IPS-20b (cell line): ENCODE results near the gene NCOA1.
"Not testable (repeated sequence)": the region's sequence is repeated elsewhere in the genome, so short reads cannot be mapped to it uniquely, and the experiment has no call there.

Experiments
- H3K27ac ChIP-seq: one replicate; pipeline ENCODE4 v1.5.1; 2013; ENCODE audit warnings: low read length
- H3K27me3 ChIP-seq: 2 replicates; pipeline ENCODE4 v1.6.1; 2013; ENCODE audit warnings: mild to moderate bottlenecking, low read length, inconsistent platforms; ENCODE audit not compliant: insufficient read depth
- H3K36me3 ChIP-seq: 2 replicates; pipeline ENCODE4 v1.6.1; 2013; ENCODE audit warnings: low read depth, mild to moderate bottlenecking, inconsistent platforms, low read length, moderate library complexity; ENCODE audit not compliant: insufficient read depth
- H3K4me1 ChIP-seq: 2 replicates; pipeline ENCODE4 v1.6.1; 2013; ENCODE audit warnings: mild to moderate bottlenecking, control low read depth, inconsistent platforms, low read length, moderate library complexity; ENCODE audit not compliant: insufficient read depth
- H3K4me3 ChIP-seq: 2 replicates; pipeline ENCODE4 v1.5.1; 2013; ENCODE audit warnings: mild to moderate bottlenecking, low read length, inconsistent platforms
- H3K9ac ChIP-seq: 2 replicates; pipeline ENCODE4 v1.6.1; 2013; ENCODE audit warnings: low read depth, mild to moderate bottlenecking, inconsistent platforms, low read length, moderate library complexity
- H3K9me3 ChIP-seq: 2 replicates; pipeline ENCODE4 v1.6.1; 2013; ENCODE audit warnings: mild to moderate bottlenecking, low read depth, low read length, inconsistent platforms; ENCODE audit not compliant: insufficient read depth

The NCOA1 gene

DNA sequence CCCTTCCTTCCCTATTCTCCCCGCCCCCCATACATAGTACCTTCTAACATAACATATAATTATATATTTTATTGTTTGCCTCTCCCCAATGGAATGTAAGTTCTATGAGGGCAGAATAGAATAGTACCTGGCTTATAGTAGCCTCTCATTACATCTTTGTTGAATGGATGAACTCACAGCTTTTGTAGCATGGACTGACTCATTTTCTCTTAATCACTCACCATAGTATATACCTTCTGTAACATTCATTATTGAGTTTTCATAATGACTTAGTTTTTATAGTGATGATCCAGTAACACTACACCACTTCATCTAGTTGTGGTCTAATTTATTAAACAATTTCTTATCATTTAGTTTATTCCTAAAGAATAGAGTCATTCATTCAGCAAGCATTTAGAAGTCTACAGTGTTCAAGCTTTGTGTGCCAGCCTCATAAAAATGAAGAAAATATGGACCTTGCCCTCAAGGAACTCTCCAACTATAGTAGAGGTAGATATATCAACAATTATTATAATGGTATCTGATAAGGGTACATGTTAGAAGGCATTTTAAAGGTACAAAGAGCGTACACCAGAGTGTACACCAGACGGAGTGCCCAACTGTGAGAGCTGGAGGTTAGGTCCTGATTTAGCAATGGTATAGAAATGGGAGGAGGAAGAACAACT, 31.1 kb downstream of the NCOA1 start:
- Histone ChIP-seq H3K4me3 (no peak overlapping the region), H3K4me1 (no peaks in the 10 kb centered on the region), H3K27ac (no peak overlapping the region), H3K36me3 (no peaks in the 10 kb centered on the region), H3K9me3 (no peaks in the 10 kb centered on the region; the same call in 1 of the 2 replicates), H3K27me3 (no peaks in the 10 kb centered on the region), H3K9ac (no peak overlapping the region)

GRCh38 chr2:24527536-24527935, 36.5 kb downstream of the NCOA1 start:
- H3K27me3 ChIP-seq: no peaks in the 10 kb centered on the region
- H3K4me3 ChIP-seq: no peak overlapping the region
- H3K36me3 ChIP-seq: no peaks in the 10 kb centered on the region
- no peak overlapping the region for H3K27ac ChIP-seq
- H3K9me3 ChIP-seq: peaks cover 8% of the 10 kb centered on the region
- H3K4me1 ChIP-seq: no peaks in the 10 kb centered on the region
- H3K9ac ChIP-seq: no peak overlapping the region

- Histone ChIP-seq H3K27me3 (no peaks in the 10 kb centered on the region), H3K9ac (no peak overlapping the region), H3K36me3 (no peaks in the 10 kb centered on the region), H3K27ac (no peak overlapping the region), H3K9me3 (peaks cover 8% of the 10 kb centered on the region), H3K4me3 (no peak overlapping the region), H3K4me1 (no peaks in the 10 kb centered on the region)
These were observed 39.7 kb downstream of the NCOA1 start for GRCh38 chr2:24530796-24531195.

GRCh38 chr2:24531610-24532009, 40.6 kb downstream of the NCOA1 start:
- not testable (repeated sequence) for H3K36me3 ChIP-seq, H3K9me3 ChIP-seq, H3K27me3 ChIP-seq, H3K4me3 ChIP-seq, H3K27ac ChIP-seq, H3K4me1 ChIP-seq, H3K9ac ChIP-seq

DNA sequence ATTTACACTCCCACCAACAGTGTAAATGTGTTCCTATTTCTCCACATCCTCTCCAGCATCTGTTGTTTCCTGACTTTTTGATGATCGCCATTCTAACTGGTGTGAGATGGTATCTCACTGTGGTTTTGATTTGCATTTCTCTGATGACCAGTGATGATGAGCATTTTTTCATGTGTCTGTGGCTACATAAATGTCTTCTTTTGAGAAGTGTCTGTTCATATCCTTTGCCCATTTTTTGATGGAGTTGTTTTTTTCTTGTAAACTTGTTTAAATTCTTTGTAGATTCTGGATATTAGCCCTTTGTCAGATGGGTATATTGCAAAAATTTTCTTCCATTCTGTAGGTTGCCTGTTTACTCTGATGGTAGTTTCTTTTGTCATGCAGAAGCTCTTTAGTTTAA, 41.0 kb downstream of the NCOA1 start:
- not testable (repeated sequence) for H3K9me3 ChIP-seq, H3K27me3 ChIP-seq, H3K36me3 ChIP-seq, H3K4me3 ChIP-seq, H3K9ac ChIP-seq, H3K27ac ChIP-seq, H3K4me1 ChIP-seq

DNA sequence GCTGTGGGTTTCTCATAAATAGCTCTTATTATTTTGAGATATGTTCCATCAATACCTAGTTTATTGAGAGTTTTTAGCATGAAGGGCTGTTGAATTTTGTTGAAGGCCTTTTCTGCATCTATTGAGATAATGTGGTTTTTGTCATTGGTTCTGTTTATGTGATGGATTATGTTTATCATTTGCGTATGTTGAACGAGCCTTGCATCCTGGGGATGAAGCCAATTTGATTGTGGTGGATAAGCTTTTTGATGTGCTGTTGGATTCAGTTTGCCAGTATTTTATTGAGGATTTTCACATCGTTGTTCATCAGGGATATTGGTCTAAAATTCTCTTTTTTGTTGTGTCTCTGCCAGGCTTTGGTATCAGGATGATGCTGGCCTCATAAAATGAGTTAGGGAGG, 42.5 kb downstream of the NCOA1 start:
- not testable (repeated sequence) for H3K4me3 ChIP-seq, H3K9ac ChIP-seq, H3K27me3 ChIP-seq, H3K9me3 ChIP-seq, H3K36me3 ChIP-seq, H3K27ac ChIP-seq, H3K4me1 ChIP-seq

DNA sequence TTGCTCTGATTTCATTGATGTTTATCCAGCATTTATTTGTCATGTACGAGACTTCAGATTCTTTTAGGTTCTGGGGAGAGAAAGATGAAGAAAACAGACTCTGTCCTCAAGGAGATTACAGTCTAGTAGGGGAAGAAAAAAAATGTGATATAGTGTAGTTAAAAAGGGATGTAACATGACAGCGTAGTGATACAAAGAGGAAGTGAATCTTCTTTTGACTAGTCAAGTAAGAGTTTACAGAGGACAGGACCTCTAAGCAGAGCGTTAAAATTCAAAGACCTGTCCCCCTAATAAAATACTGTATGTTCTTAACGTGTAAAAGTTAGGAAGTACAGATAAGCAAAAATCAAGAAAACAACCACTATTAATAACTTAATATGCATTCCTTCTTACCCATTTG, 47.7 kb downstream of the NCOA1 start:
- H3K4me3 ChIP-seq: no peak overlapping the region
- H3K9ac ChIP-seq: no peak overlapping the region
- H3K9me3 ChIP-seq: peaks cover 7% of the 10 kb centered on the region
- no peak overlapping the region for H3K27ac ChIP-seq
- H3K27me3 ChIP-seq: no peaks in the 10 kb centered on the region
- H3K36me3 ChIP-seq: no peaks in the 10 kb centered on the region
- no peaks in the 10 kb centered on the region for H3K4me1 ChIP-seq

DNA sequence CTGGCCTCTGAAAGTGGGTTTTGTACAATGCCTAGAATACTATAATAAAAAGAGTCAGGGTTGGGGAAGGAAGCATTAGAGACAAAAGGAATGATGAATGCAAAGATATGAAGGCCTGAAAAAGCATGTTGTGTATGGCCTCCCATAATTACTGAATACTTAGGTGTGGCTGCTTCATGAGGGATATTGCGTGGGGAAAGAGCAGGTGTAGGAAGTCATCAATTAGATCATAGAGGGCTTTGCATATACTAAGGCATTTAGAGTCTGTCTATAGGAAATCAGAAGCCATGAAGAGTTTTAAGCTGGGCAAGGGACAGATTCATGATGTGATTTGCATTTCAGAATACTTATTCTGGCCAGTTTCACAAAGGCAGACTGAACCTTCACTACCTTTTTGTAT, 48.2 kb downstream of the NCOA1 start:
- Histone ChIP-seq H3K9me3 (peaks cover 7% of the 10 kb centered on the region), H3K36me3 (no peaks in the 10 kb centered on the region), H3K27ac (no peak overlapping the region), H3K4me3 (no peak overlapping the region), H3K27me3 (no peaks in the 10 kb centered on the region), H3K4me1 (no peaks in the 10 kb centered on the region), H3K9ac (no peak overlapping the region)

- Histone ChIP-seq H3K4me3 (no peak overlapping the region), H3K4me1 (no peaks in the 10 kb centered on the region), H3K27me3 (no peaks in the 10 kb centered on the region), H3K9me3 (peaks cover 7% of the 10 kb centered on the region), H3K27ac (no peak overlapping the region), H3K36me3 (no peaks in the 10 kb centered on the region), H3K9ac (no peak overlapping the region)
These were observed 49.0 kb downstream of the NCOA1 start for GRCh38 chr2:24540011-24540477.

- Histone ChIP-seq H3K4me3 (no peak overlapping the region), H3K9ac (no peak overlapping the region), H3K4me1 (no peaks in the 10 kb centered on the region), H3K9me3 (peaks cover 7% of the 10 kb centered on the region), H3K27ac (no peak overlapping the region), H3K36me3 (no peaks in the 10 kb centered on the region), H3K27me3 (no peaks in the 10 kb centered on the region)
These were observed 50.6 kb downstream of the NCOA1 start for GRCh38 chr2:24541621-24542020.

- peaks cover 7% of the 10 kb centered on the region for H3K9me3 ChIP-seq
- H3K9ac ChIP-seq: no peak overlapping the region
- H3K4me1 ChIP-seq: no peaks in the 10 kb centered on the region
- no peak overlapping the region for H3K27ac ChIP-seq
- H3K4me3 ChIP-seq: no peak overlapping the region
- H3K27me3 ChIP-seq: no peaks in the 10 kb centered on the region
- H3K36me3 ChIP-seq: no peaks in the 10 kb centered on the region
These were observed 51.3 kb downstream of the NCOA1 start for GRCh38 chr2:24542269-24542872.

- Histone ChIP-seq H3K27me3 (no peaks in the 10 kb centered on the region), H3K27ac (no peak overlapping the region), H3K4me1 (no peaks in the 10 kb centered on the region), H3K4me3 (no peak overlapping the region), H3K9me3 (peaks cover 7% of the 10 kb centered on the region), H3K9ac (no peak overlapping the region), H3K36me3 (no peaks in the 10 kb centered on the region)
These were observed 52.2 kb downstream of the NCOA1 start for GRCh38 chr2:24543252-24543651.
